HepG2 (cell line): Measurements from ENCODE around the gene GIMAP8. TPM values are rescaled to one million over a fixed set of nuclear protein-coding genes. Genes with fewer than 3 reads are reported as not detected.
"Not testable (repeated sequence)": the region's sequence is repeated elsewhere in the genome, so short reads cannot be mapped to it uniquely, and the experiment has no call there.

ENCODE experiments used
- ATAC-seq: fragments of 200-7000 bp; cut with Tn5 transposase; 3 replicates; pipeline ENCODE4 v1.9.1; 2020; ENCODE audit warnings: mild to moderate bottlenecking, moderate library complexity
- BruUV-seq: library from RNA; stranded (reverse); fragments of 400-500 nt; replicated peaks from 2 replicates; lab custom pipeline; 2021; lab: Mats Ljungman, UMichigan
- CTCF ChIA-PET: fragments of 300-600 bp; formaldehyde crosslinking; extraction: SDS; loops from one replicate; lab custom pipeline; 2021; ENCODE audit warnings: low total read pairs, inconsistent platforms, low intra/inter-chr PET ratio; lab: Yijun Ruan, JAX
- POLR2A ChIA-PET: fragments of 350-600 bp; sonication (Branson Sonifier 250); formaldehyde crosslinking; loops from one replicate; lab custom pipeline; 2020; ENCODE audit warnings: antibody characterized with exemption, inconsistent platforms; lab: Yijun Ruan, JAX
- DNase-seq: peaks from one replicate; pipeline ENCODE4 v3.0.0-alpha.2; 2015; ENCODE audit warnings: low spot score
- FAIRE-seq: peaks from 3 replicates; lab custom pipeline; 2011; peaks lifted over from hg19 to GRCh38; lab: Jason Lieb, UNC
- H2AFZ ChIP-seq: one replicate; pipeline ENCODE4 v1.6.1; 2011; ENCODE audit warnings: low read length, inconsistent platforms
- H3K27ac ChIP-seq: fragments of 300-600 bp; 3 replicates; pipeline ENCODE4 v1.8.0; 2011; ENCODE audit warnings: mixed run types, mild to moderate bottlenecking, mixed read lengths, low read length, inconsistent platforms; ENCODE audit not compliant: insufficient read depth; ENCODE audit errors: extremely low read length
- H3K27me3 ChIP-seq, 2 experiments: fragments of 200-600 bp in 1 of 2; 2 replicates in 1 of 2; 3 replicates in 1 of 2; pipeline versions ENCODE4 v1.6.0 to v1.8.0; 2011; ENCODE audit warnings: low read length in 2 of 2, mild to moderate bottlenecking in 2 of 2, moderate library complexity in 2 of 2, inconsistent platforms in 1 of 2; ENCODE audit not compliant: insufficient read depth in 2 of 2, control insufficient read depth in 1 of 2
- H3K36me3 ChIP-seq, 2 experiments: fragments of 200-600 bp in 1 of 2; replicated peaks in 1 of 2; 2 replicates in 1 of 2; 3 replicates in 1 of 2; pipeline versions ENCODE4 v1.5.1 to v1.8.0; 2011; ENCODE audit warnings: low read length in 2 of 2, inconsistent platforms in 1 of 2; ENCODE audit not compliant: insufficient read depth in 2 of 2, control insufficient read depth in 1 of 2
- H3K4me1 ChIP-seq: 2 replicates; pipeline ENCODE4 v1.5.1; 2012; ENCODE audit warnings: low read length, inconsistent platforms; ENCODE audit not compliant: insufficient read depth
- H3K4me2 ChIP-seq: 2 replicates; pipeline ENCODE4 v1.6.0; 2011; ENCODE audit warnings: low read depth, low read length, inconsistent platforms
- H3K4me3 ChIP-seq, 3 experiments: fragments of 200-600 bp in 1 of 3; sonication (generic), shearing (Covaris generic) in 1 of 3; replicated peaks in 1 of 3; 2 replicates each; pipeline ENCODE4 v1.5.1; 2011 to 2016; ENCODE audit warnings: low read length in 3 of 3, inconsistent platforms in 2 of 3, low read depth in 2 of 3, mild to moderate bottlenecking in 2 of 3, control low read depth in 1 of 3, mixed read lengths in 1 of 3; ENCODE audit not compliant: insufficient read depth in 1 of 3
- H3K79me2 ChIP-seq: one replicate; pipeline ENCODE4 v1.6.1; 2011; ENCODE audit warnings: low read length, inconsistent platforms; ENCODE audit not compliant: insufficient read depth
- H3K9ac ChIP-seq: 2 replicates; pipeline ENCODE4 v1.6.0; 2011; ENCODE audit warnings: mild to moderate bottlenecking, low read depth, low read length, inconsistent platforms; ENCODE audit not compliant: insufficient read depth
- H3K9me3 ChIP-seq: 2 replicates; pipeline ENCODE4 v1.5.1; 2012; ENCODE audit warnings: mild to moderate bottlenecking, low read length
- H4K20me1 ChIP-seq: 2 replicates; pipeline ENCODE4 v1.6.0; 2011; ENCODE audit warnings: inconsistent platforms, mild to moderate bottlenecking, low read length, moderate library complexity; ENCODE audit not compliant: insufficient read depth
- FOXO1 ChIP-seq: sonication (generic); formaldehyde crosslinking; IDR thresholded peaks from 2 replicates; pipeline ENCODE4 v1.4.0; 2020; ENCODE audit warnings: missing genetic modification reagents
- MAFK ChIP-seq, 2 experiments: IDR thresholded peaks in 1 of 2; conservative IDR thresholded peaks in 1 of 2; 2 replicates each; pipeline ENCODE4 v1.6.1; 2011; ENCODE audit warnings: improper control_type of control experiment in 2 of 2, low read length in 2 of 2
- ZNF660 ChIP-seq: sonication (generic); formaldehyde crosslinking; IDR thresholded peaks from 2 replicates; pipeline ENCODE4 v1.5.1; 2020; ENCODE audit warnings: mild to moderate bottlenecking, low read depth, missing genetic modification reagents, borderline replicate concordance
- WGBS: methylation state at CpG from one replicate; pipeline ENCODE4 v1.1.6; 2017; ENCODE audit warnings: low lambda C conversion rate; 5-methylcytosine and 5-hydroxymethylcytosine counted together
- in situ Hi-C: cut with HindIII; loops from 2 replicates; pipeline ENCODE4 v1.10.0; 2017; ENCODE audit warnings: low pct_unique_long_range_greater_than_20kb; ENCODE audit not compliant: extremely low pct_ligation_motif_present
- intact Hi-C: fragments of 100-400 bp; cut with micrococcal nuclease; formaldehyde crosslinking; loops from one replicate; pipeline ENCODE4 v1.10.0; 2022; ENCODE audit not compliant: unreplicated experiment
- polyA plus RNA-seq, 8 experiments: library from polyadenylated mRNA; depleted of rRNA in 3 of 8; stranded (reverse) in 7 of 8; unstranded in 1 of 8; fragments of >200 nt; fragmentation: Illumina TruSeq in 4 of 8; extraction: Trizol in 4 of 8; gene quantifications; 2 replicates each; pipeline versions ENCODE4 v1.2.1 to v1.2.3, GENCODE V29; 2011 to 2016; ENCODE audit warnings: low read depth in 4 of 8, missing spikeins in 1 of 8, mixed read lengths in 1 of 8; ENCODE audit not compliant: insufficient read depth in 1 of 8
- total RNA-seq, 5 experiments: library from RNA; depleted of rRNA; stranded (reverse); fragments of >200 nt; fragmentation: Illumina TruSeq; extraction: Trizol; gene quantifications; 2 replicates each; pipeline ENCODE4 v1.2.3, GENCODE V29; 2016; ENCODE audit warnings: low read depth in 1 of 5
- TF ChIP-seq, protein P1 (sequence below): IDR thresholded peaks from 2 replicates; pipeline ENCODE4 v1.6.1; 2016; ENCODE audit warnings: low read depth, missing genetic modification reagents, missing compliant biosample characterization
- TF ChIP-seq, protein P2 (sequence below): sonication (generic); IDR thresholded peaks from 2 replicates; pipeline ENCODE4 v1.6.1; 2016; ENCODE audit warnings: low read depth, borderline replicate concordance

The GIMAP8 gene
- total and polyA plus RNA-seq, 2 of the 13 experiments (the other 11 are each of a cell fraction or from before 2014, with no cell fraction given), result not detected

- H2AFZ ChIP-seq, H3K9ac ChIP-seq, in situ Hi-C loops, BruUV-seq, ATAC-seq, H4K20me1 ChIP-seq, POLR2A ChIA-PET, H3K27ac ChIP-seq, CTCF ChIA-PET, H3K79me2 ChIP-seq, intact Hi-C loops, H3K36me3 ChIP-seq, H3K4me2 ChIP-seq, H3K4me1 ChIP-seq, H3K9me3 ChIP-seq, H3K4me3 ChIP-seq, FAIRE-seq, DNase-seq: not testable (repeated sequence)
- 2% methylated on average over 2 of the region's 2 CpGs for WGBS
- H3K27me3 ChIP-seq, result peaks cover 0 to 18% of the 10 kb centered on the region in 2 experiments; a peak in 2 of 5 replicates
- 0 out of 4 replicates have a peak, but pooled peaks of 1 of the 2 experiments have one; percentile 23 for TF ChIP-seq MAFK (conservative IDR thresholded peaks at IDR 0.05 in 1 of 2, IDR thresholded peaks at IDR 0.05 in 1 of 2; ENCODE audit: low read length in 2 of 2)
These were observed 33.1 kb downstream of the GIMAP8 start for GRCh38 chr7:150483514-150483913.

DNA sequence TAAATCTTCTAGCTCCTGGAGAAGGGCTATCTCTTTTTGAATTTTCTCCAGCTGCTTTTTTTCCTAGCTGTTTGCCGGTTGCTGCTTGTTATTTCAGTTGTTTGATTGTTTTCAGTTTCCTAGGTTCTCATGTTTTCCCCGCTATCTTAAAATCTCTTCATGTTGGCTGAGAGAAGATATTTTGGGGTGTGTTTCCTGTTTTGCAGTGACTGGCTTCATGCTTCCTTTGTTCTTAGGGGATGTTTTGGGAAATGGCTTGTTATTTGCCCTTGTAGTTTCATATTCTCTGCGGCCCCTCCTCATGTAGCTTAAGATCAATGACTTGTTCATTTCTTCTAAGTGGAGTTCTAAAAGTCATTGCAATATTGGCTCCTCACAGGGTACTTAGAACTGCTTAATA, 33.6 kb downstream of the GIMAP8 start:
- 22% methylated on average over 3 of the region's 3 CpGs for WGBS
- H3K79me2 ChIP-seq, FAIRE-seq, H3K9ac ChIP-seq, intact Hi-C loops, POLR2A ChIA-PET, H3K9me3 ChIP-seq, H2AFZ ChIP-seq, H3K4me3 ChIP-seq, BruUV-seq, H4K20me1 ChIP-seq, H3K4me2 ChIP-seq, H3K36me3 ChIP-seq, CTCF ChIA-PET, ATAC-seq, in situ Hi-C loops, H3K4me1 ChIP-seq, DNase-seq, H3K27ac ChIP-seq: not testable (repeated sequence)
- H3K27me3 ChIP-seq, result peaks cover 0 to 13% of the 10 kb centered on the region in 2 experiments; a peak in 2 of 5 replicates

DNA sequence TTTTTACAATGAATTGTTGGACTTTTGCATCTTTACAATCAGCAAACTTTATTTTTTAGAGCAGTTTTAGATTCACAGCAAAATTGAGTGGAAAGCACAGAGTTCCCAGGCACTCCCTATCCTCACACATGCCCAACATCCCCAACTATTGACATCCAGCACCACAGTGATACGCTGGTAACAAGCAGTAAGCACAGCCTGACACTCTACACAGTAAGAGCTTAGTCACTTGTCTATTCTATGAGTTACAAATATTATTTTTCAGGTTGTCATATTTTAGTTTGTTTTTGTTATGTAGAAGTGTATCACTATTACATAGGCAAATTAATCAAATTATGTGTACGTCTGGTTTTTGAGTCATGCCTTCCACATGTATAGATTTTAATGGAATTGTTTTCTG, 37.2 kb downstream of the GIMAP8 start:
- no TSS peak for BruUV-seq
- TF ChIP-seq, protein P1, sequence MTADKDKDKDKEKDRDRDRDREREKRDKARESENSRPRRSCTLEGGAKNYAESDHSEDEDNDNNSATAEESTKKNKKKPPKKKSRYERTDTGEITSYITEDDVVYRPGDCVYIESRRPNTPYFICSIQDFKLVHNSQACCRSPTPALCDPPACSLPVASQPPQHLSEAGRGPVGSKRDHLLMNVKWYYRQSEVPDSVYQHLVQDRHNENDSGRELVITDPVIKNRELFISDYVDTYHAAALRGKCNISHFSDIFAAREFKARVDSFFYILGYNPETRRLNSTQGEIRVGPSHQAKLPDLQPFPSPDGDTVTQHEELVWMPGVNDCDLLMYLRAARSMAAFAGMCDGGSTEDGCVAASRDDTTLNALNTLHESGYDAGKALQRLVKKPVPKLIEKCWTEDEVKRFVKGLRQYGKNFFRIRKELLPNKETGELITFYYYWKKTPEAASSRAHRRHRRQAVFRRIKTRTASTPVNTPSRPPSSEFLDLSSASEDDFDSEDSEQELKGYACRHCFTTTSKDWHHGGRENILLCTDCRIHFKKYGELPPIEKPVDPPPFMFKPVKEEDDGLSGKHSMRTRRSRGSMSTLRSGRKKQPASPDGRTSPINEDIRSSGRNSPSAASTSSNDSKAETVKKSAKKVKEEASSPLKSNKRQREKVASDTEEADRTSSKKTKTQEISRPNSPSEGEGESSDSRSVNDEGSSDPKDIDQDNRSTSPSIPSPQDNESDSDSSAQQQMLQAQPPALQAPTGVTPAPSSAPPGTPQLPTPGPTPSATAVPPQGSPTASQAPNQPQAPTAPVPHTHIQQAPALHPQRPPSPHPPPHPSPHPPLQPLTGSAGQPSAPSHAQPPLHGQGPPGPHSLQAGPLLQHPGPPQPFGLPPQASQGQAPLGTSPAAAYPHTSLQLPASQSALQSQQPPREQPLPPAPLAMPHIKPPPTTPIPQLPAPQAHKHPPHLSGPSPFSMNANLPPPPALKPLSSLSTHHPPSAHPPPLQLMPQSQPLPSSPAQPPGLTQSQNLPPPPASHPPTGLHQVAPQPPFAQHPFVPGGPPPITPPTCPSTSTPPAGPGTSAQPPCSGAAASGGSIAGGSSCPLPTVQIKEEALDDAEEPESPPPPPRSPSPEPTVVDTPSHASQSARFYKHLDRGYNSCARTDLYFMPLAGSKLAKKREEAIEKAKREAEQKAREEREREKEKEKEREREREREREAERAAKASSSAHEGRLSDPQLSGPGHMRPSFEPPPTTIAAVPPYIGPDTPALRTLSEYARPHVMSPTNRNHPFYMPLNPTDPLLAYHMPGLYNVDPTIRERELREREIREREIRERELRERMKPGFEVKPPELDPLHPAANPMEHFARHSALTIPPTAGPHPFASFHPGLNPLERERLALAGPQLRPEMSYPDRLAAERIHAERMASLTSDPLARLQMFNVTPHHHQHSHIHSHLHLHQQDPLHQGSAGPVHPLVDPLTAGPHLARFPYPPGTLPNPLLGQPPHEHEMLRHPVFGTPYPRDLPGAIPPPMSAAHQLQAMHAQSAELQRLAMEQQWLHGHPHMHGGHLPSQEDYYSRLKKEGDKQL, result no peak
- TF ChIP-seq, protein P2, sequence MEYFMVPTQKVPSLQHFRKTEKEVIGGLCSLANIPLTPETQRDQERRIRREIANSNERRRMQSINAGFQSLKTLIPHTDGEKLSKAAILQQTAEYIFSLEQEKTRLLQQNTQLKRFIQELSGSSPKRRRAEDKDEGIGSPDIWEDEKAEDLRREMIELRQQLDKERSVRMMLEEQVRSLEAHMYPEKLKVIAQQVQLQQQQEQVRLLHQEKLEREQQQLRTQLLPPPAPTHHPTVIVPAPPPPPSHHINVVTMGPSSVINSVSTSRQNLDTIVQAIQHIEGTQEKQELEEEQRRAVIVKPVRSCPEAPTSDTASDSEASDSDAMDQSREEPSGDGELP, result no peak
- no peak for TF ChIP-seq ZNF660
- no peak for TF ChIP-seq FOXO1 (CRISPR knock-in tag)

More for the DNA sequence above, 37.2 kb downstream of the GIMAP8 start:
- Histone ChIP-seq H4K20me1 (no peaks in the 10 kb centered on the region), H3K27ac (no peak overlapping the region), H3K4me3 (no peak overlapping the region), H3K79me2 (no peaks in the 10 kb centered on the region), H2AFZ (no peak overlapping the region), H3K27me3 (no peaks in the 10 kb centered on the region), H3K9ac (no peak overlapping the region), H3K36me3 (no peaks in the 10 kb centered on the region), H3K9me3 (no peaks in the 10 kb centered on the region), H3K4me1 (no peaks in the 10 kb centered on the region), H3K4me2 (no peak overlapping the region)
- in situ Hi-C loops, result no loop called here
- no peak for DNase-seq
- no peak for ATAC-seq
- intact Hi-C loops, result no loop called here
- no peak for FAIRE-seq
- ChIA-PET POLR2A (no interaction called here), CTCF (no interaction called here)
- WGBS, result 1% methylated on average over 2 of the region's 2 CpGs
